AG20443 (cell line): Measurements from ENCODE around the gene P2RX2.

Experiments used
- DNase-seq: peaks from one replicate; pipeline ENCODE4 v3.0.0; 2012; ENCODE audit warnings: low spot score, mixed read lengths

P2RX2 gene

DNA sequence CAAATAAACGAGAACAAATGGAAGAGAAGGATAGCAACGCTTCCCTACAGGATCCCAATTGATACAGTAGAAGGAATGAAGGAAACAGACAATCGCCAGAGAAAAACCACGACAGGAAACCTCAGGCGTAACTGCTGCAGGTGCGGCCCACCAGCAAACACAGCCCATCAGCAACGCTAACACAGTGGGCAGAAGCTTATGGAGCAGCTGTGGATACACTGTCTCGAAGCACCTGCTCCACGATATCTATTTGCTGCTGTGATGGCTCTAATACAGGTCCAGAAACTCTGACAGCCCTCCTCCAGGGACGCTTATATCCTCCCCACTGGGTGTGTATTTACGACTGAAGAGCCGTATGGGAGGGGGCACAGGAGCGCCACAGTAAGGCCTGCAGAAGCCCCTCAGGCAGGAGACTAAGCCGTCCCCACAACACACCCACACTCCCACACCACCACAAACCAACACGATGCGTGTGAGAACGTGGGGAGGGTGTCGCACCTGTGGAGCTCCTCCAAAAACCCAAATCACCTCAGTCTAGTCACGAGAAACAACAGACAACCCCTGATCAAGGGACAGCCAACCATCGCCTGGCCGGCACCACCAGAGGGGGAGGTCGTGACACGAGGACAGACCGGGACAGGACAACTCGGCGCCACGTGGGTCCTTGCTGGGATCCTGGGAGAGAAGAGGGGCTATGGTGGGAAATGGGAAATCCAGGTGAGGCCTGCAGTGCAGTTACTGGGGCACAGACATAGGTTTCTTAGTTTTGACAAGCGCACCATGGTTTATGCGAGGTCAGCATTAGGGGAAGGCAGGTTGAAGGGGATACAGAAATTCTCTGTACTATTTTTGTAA lies 44.6 kb downstream of the P2RX2 start:
- DNase-seq = no peak

DNA sequence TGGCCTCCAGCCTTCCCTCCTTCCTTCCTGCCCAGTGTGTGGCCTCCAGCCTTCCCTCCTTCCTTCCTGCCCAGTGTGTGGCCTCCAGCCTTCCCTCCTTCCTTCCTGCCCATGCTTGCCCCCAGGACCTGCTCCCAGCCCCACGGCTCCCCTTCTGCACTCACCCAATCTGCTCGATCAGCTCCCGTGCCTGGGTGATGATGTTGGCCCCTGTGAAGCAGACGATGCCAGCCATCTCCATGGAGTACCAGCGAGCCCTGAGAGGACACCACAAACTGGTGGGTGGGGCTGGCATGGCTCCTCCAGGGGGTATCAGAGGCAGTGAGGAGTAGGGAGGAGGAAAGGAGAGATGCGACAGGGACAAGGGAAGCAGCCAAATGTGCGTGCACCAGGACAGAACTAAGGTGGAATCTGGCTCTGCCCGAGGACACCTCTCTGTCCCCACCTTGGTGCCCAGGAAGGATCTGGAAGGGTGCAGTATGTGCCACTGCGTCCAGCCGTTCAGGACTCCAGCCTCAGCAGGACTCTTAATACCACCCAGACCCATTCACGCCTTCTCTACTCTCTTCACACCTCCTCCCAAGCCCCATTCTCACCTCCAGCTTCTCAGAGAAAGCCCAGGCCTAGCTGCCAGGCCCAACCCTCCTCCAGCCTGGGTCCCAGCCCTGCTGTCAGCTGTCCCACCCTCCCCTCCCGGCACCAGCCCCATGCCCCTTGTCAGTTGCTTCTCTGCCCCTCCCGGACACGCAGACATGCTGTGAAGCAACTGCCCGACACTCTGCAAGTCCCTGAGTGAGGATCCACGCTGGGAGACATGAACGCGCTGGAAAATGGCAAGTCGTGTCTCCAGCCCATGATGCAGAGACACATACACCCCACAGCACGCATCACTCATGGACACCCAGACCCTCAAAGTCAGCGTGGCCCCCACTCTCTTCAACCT lies 45.9 kb downstream of the P2RX2 start:
- DNase-seq = no peak

DNA sequence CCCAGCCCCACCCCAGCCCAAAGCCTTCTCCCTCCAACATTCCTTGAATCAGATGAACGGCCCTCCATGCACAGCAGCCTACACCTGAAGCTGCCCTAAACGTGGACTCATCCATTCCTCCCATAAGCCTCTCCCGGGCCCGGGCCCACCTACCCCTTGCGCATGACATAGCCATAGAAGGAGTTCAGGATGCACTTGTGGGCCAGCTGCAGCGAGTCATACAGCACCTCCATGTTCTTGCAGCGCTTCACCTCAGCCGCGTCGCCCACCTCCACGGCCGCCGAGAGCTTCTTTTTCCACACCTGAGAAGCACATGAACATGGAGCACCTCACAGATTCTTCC lies 46.5 kb downstream of the P2RX2 start:
- no peak for DNase-seq

DNA sequence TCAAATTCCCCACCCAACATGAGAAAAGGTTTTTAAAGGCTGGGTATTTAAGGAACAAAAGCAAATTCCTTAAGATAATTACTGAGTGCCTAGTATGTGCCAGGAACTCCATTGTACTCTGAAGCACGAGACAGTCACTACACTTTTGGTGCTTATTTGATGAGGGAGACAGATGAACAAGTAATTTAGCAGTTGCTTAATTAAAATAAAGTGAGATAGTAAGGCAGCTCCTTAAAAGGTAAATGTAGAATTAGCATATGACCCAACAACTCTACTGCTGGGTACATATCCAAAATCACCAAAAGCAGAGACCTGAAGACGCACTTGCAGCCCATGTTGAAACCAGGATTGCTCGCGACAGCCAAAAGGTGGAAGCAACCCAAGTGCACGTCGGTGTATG lies 47.2 kb downstream of the P2RX2 start:
- no peak for DNase-seq

- no peak for DNase-seq
Measured at GRCh38 chr12:132668191-132669088, 49.9 kb downstream of the P2RX2 start.

DNA sequence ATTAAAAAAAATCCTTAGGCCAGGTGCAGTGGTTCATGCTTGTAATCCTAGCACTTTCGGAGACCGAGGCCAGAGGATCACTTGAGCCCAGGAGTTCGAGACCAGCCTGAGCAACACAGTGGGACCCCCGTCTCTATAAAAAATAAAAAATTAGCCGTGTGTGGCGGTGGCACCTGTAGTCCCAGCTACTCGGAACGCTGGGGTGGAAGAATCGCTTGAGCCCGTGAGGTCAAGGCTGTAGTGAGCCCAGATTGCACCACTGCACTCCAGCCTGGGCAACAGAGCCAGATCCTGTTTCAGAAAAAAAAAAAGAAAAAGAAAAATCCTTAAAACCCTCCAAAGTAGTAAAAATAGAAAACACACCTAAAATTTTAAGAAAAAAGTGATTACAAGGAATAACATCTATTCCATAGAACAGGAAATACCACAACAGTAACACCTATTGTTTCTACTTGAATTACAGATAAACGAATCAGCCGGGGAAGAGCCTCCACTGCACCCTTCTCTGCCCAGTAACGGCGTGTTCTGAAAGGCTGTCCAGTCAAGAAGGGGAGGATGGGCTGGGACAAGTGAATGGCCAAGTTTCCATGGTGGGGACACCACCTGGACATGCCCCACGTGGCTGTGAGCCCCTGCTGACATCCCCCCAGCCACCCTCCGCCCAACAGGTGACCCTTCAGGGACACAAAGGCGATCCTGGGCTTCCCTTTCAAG lies 50.7 kb downstream of the P2RX2 start:
- no peak for DNase-seq
